ENCODE results near the gene ERC2. TPM values are rescaled to one million over a fixed set of nuclear protein-coding genes. Genes with fewer than 3 reads are reported as not detected.

ERC2 gene
- polyA plus RNA-seq, 2 of the 4 experiments (the other 2 are of a cell fraction) = 0.16 TPM; not detected in 1

DNA sequence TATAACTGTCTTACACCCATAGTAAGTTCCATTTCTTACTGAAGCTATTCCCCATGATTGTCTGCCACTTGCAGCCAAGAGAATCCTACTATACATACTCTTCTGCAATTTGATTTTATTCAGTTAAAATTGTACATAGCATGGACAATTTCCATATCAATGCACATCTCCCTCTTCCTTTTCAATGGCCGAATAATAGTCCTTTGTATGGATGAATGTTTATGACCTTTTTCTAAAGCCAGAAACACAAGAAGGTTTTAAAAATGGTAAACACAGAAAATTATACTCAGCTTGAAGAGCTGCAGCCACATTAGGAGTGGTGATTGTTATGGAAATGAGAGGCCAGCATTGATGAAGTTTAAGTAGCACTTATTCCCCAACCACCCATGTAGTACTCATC lies 8.5 kb upstream of the ERC2 start (continued):
- TF ChIP-seq, protein P1, sequence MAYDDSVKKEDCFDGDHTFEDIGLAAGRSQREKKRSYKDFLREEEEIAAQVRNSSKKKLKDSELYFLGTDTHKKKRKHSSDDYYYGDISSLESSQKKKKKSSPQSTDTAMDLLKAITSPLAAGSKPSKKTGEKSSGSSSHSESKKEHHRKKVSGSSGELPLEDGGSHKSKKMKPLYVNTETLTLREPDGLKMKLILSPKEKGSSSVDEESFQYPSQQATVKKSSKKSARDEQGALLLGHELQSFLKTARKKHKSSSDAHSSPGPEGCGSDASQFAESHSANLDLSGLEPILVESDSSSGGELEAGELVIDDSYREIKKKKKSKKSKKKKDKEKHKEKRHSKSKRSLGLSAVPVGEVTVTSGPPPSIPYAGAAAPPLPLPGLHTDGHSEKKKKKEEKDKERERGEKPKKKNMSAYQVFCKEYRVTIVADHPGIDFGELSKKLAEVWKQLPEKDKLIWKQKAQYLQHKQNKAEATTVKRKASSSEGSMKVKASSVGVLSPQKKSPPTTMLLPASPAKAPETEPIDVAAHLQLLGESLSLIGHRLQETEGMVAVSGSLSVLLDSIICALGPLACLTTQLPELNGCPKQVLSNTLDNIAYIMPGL (CRISPR knock-in tag; IDR thresholded peaks at IDR 0.05; ENCODE audit: borderline replicate concordance) = no peak
- no peak for TF ChIP-seq EHF (CRISPR knock-in tag; IDR thresholded peaks at IDR 0.05)
- no peak for TF ChIP-seq HOXB5 (CRISPR knock-in tag; IDR thresholded peaks at IDR 0.05)
- TF ChIP-seq POLR2A (IDR thresholded peaks at IDR 0.05; ENCODE audit: low read length) = no peak
- TF ChIP-seq JUN (IDR thresholded peaks at IDR 0.05) = no peak
- no peak for TF ChIP-seq CBX2 (IDR thresholded peaks at IDR 0.05; ENCODE audit: borderline replicate concordance, low read depth)
- TF ChIP-seq RNF2 (IDR thresholded peaks at IDR 0.05; ENCODE audit: borderline replicate concordance, low read depth) = no peak

DNA sequence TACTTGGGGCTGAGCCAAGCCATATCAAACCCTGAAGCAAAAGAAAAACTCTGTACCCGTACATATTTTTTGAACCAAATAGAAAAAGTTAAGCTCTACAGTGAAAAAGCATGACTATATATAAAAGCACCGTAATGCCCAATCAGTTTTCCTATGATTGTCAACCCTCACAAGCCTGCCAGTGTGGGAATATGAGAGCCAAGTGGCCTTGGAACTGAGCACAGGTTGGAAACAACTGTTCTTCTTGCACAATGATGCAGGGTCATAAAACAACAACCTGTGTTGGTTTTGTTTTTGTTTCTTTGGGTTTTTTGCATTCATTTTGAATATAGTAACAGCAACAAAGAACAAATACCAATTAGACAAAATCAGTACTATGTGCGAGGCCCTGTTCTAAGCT lies 3.5 kb upstream of the ERC2 start:
- H3K4me3 ChIP-seq = no peak overlapping the region
- peaks cover 4% of the 10 kb centered on the region; the same call in 2 of the 3 replicates for H3K4me1 ChIP-seq
- 43% methylated on average over 3 of the region's 3 CpGs for WGBS (ENCODE audit: missing lambda C conversion rate)
- DNase-seq (ENCODE audit: low read depth in 1 of 2, low spot score in 1 of 2) (no peak), ATAC-seq (no peak), FAIRE-seq (no peak)
- H3K27ac ChIP-seq = no peak overlapping the region
- CTCF ChIA-PET = interaction anchor here (1.2 to 1.5 kb wide), 2 partner anchors 23 to 33 kb away, joined by 3 to 4 read pairs; no protein-coding TSS in a partner anchor
- TF ChIP-seq, protein P2, sequence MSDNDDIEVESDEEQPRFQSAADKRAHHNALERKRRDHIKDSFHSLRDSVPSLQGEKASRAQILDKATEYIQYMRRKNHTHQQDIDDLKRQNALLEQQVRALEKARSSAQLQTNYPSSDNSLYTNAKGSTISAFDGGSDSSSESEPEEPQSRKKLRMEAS (IDR thresholded peaks at IDR 0.05) = no peak
- no peak for TF ChIP-seq ZNF302 (CRISPR knock-in tag; IDR thresholded peaks at IDR 0.05)
- no peak for TF ChIP-seq ZSCAN20 (CRISPR knock-in tag; IDR thresholded peaks at IDR 0.05)
- TF ChIP-seq, protein P3, sequence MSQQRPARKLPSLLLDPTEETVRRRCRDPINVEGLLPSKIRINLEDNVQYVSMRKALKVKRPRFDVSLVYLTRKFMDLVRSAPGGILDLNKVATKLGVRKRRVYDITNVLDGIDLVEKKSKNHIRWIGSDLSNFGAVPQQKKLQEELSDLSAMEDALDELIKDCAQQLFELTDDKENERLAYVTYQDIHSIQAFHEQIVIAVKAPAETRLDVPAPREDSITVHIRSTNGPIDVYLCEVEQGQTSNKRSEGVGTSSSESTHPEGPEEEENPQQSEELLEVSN (IDR thresholded peaks at IDR 0.05; ENCODE audit: borderline replicate concordance, low read depth) = no peak
- TF ChIP-seq NFE2L2 (conservative IDR thresholded peaks at IDR 0.05; ENCODE audit: low read length) = no peak
- no peak for TF ChIP-seq POLR2AphosphoS2 (conservative IDR thresholded peaks at IDR 0.05; ENCODE audit: low read length)
- TF ChIP-seq HOXB13 (CRISPR knock-in tag; IDR thresholded peaks at IDR 0.05; ENCODE audit: low read depth) = no peak
- TF ChIP-seq JUN (IDR thresholded peaks at IDR 0.05) = no peak
- TF ChIP-seq, protein P1 (CRISPR knock-in tag; IDR thresholded peaks at IDR 0.05; ENCODE audit: borderline replicate concordance) = no peak
- no peak overlapping the region for H3K4me2 ChIP-seq
- POLR2A ChIA-PET = no interaction called here
- H3K9me3 ChIP-seq = no peaks in the 10 kb centered on the region

DNA sequence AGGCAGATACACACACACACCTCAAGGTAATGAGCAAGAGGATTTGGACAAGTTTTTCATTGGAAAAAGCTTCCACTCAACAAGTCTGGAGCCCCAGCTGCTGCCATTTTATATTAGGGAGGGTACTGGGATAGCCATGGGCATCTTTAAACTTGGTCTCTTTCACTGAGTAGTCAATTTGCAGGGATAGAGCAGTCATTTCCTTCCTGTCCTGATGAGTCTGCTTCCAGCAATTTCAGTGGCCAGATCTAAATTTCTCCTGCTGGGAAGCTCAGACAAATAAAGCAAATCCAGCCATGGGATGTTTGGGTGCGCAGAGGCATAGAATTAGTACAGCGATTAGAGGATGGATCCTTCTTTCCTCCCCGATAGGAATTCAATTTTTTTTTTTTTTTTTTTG lies 874 bp upstream of the ERC2 start:
- 67% methylated on average over 3 of the region's 3 CpGs for WGBS (ENCODE audit: missing lambda C conversion rate)
- Histone ChIP-seq H3K4me3 (no peak overlapping the region), H3K9me3 (no peaks in the 10 kb centered on the region), H3K4me1 (peaks cover 4% of the 10 kb centered on the region; the same call in 2 of the 3 replicates), H3K4me2 (no peak overlapping the region), H3K27ac (no peak overlapping the region)
- ChIA-PET POLR2A (no interaction called here), CTCF (interaction anchor here (0.6 to 1.3 kb wide), 3 partner anchors 17 to 129 kb away, joined by 3 to 4 read pairs (median 3); no protein-coding TSS in a partner anchor)
- FAIRE-seq (no peak), DNase-seq (ENCODE audit: low read depth in 1 of 2, low spot score in 1 of 2) (no peak), ATAC-seq (no peak)
- no peak for TF ChIP-seq CHD2 (IDR thresholded peaks at IDR 0.05; ENCODE audit: low read length, partially characterized antibody)
- TF ChIP-seq EHF (CRISPR knock-in tag; IDR thresholded peaks at IDR 0.05) = no peak
- no peak for TF ChIP-seq ZFP36 (IDR thresholded peaks at IDR 0.05; ENCODE audit: borderline replicate concordance, partially characterized antibody)
- TF ChIP-seq POLR2A (IDR thresholded peaks at IDR 0.05; ENCODE audit: low read length) = no peak
- no peak for TF ChIP-seq SREBF2 (IDR thresholded peaks at IDR 0.05)
- no peak for TF ChIP-seq FOSB (CRISPR knock-in tag; IDR thresholded peaks at IDR 0.05)
- no peak for TF ChIP-seq SMC3 (IDR thresholded peaks at IDR 0.05)
- TF ChIP-seq FOXS1 (CRISPR knock-in tag; IDR thresholded peaks at IDR 0.05) = no peak
- no peak for TF ChIP-seq JUN (IDR thresholded peaks at IDR 0.05)
- TF ChIP-seq HEYL (CRISPR knock-in tag; IDR thresholded peaks at IDR 0.05) = no peak
